ENCODE data around the gene TPM4. TPM values are rescaled to one million over a fixed set of nuclear protein-coding genes. Genes with fewer than 3 reads are reported as not detected.
"Not testable (repeated sequence)": the region's sequence is repeated elsewhere in the genome, so short reads cannot be mapped to it uniquely, and the experiment has no call there.

The TPM4 gene
- total RNA-seq, 1 experiment from 2014 or later = 76.7 TPM

GRCh38 chr19:16078759-16079707, 2.7 kb downstream of the TPM4 start:
- Histone ChIP-seq H3K27me3 (ENCODE audit: low read length) (no peaks in the 10 kb centered on the region), H4K20me1 (ENCODE audit: insufficient read depth, low read depth, low read length) (0 out of 2 replicates have a peak, but pooled peaks cover 4% of the 10 kb centered on the region), H3K9me2 (replicated peaks; ENCODE audit: insufficient read depth, low read length) (no peaks in the 10 kb centered on the region), H3K27ac (ENCODE audit: low read length) (peak overlapping the region; percentile 88), H3K36me3 (ENCODE audit: insufficient read depth, low read length) (peaks cover 20% of the 10 kb centered on the region), H3K9me3 (ENCODE audit: low read length) (no peaks in the 10 kb centered on the region), H2AFZ (ENCODE audit: low read length) (no peak overlapping the region), H3K4me3 (ENCODE audit: low read length) (peak overlapping the region; percentile 83), H3K4me2 (ENCODE audit: low read depth, low read length, poor library complexity, severe bottlenecking) (peak overlapping the region; percentile 75), H3K9ac (ENCODE audit: low read length) (peak overlapping the region; percentile 91), H3K79me2 (ENCODE audit: low read length) (peaks cover 55% of the 10 kb centered on the region), H3K4me1 (ENCODE audit: low read length) (peaks cover 27% of the 10 kb centered on the region)
- peak; percentile 90 for DNase-seq

GRCh38 chr19:16084067-16084685, 7.9 kb downstream of the TPM4 start:
- H3K9ac ChIP-seq (ENCODE audit: low read length) = no peak overlapping the region
- no peaks in the 10 kb centered on the region for H3K27me3 ChIP-seq (ENCODE audit: low read length)
- H3K4me3 ChIP-seq (ENCODE audit: low read length) = no peak overlapping the region
- H3K4me1 ChIP-seq (ENCODE audit: low read length) = peaks cover 3% of the 10 kb centered on the region
- DNase-seq = no peak
- H2AFZ ChIP-seq (ENCODE audit: low read length) = no peak overlapping the region
- no peaks in the 10 kb centered on the region for H3K9me3 ChIP-seq (ENCODE audit: low read length)
- peaks cover 39% of the 10 kb centered on the region for H3K36me3 ChIP-seq (ENCODE audit: insufficient read depth, low read length)
- H3K27ac ChIP-seq (ENCODE audit: low read length) = no peak overlapping the region
- peaks cover 36% of the 10 kb centered on the region for H3K79me2 ChIP-seq (ENCODE audit: low read length)
- no peaks in the 10 kb centered on the region for H3K9me2 ChIP-seq (replicated peaks; ENCODE audit: insufficient read depth, low read length)
- H4K20me1 ChIP-seq (ENCODE audit: insufficient read depth, low read depth, low read length) = 0 out of 2 replicates have a peak, but pooled peaks cover 7% of the 10 kb centered on the region
- H3K4me2 ChIP-seq (ENCODE audit: low read depth, low read length, poor library complexity, severe bottlenecking) = no peak overlapping the region

GRCh38 chr19:16085115-16085514, 8.8 kb downstream of the TPM4 start:
- no peak for DNase-seq
- no peak overlapping the region for H3K4me2 ChIP-seq (ENCODE audit: low read depth, low read length, poor library complexity, severe bottlenecking)
- no peaks in the 10 kb centered on the region for H3K4me1 ChIP-seq (ENCODE audit: low read length)
- H3K36me3 ChIP-seq (ENCODE audit: insufficient read depth, low read length) = peaks cover 37% of the 10 kb centered on the region
- H3K27ac ChIP-seq (ENCODE audit: low read length) = no peak overlapping the region
- H4K20me1 ChIP-seq (ENCODE audit: insufficient read depth, low read depth, low read length) = 0 out of 2 replicates have a peak, but pooled peaks cover 4% of the 10 kb centered on the region
- no peak overlapping the region for H2AFZ ChIP-seq (ENCODE audit: low read length)
- H3K4me3 ChIP-seq (ENCODE audit: low read length) = no peak overlapping the region
- H3K27me3 ChIP-seq (ENCODE audit: low read length) = no peaks in the 10 kb centered on the region
- no peak overlapping the region for H3K9ac ChIP-seq (ENCODE audit: low read length)
- no peaks in the 10 kb centered on the region for H3K9me2 ChIP-seq (replicated peaks; ENCODE audit: insufficient read depth, low read length)
- H3K9me3 ChIP-seq (ENCODE audit: low read length) = no peaks in the 10 kb centered on the region
- H3K79me2 ChIP-seq (ENCODE audit: low read length) = peaks cover 26% of the 10 kb centered on the region

GRCh38 chr19:16087404-16087803, 11.1 kb downstream of the TPM4 start:
- H3K9me3 ChIP-seq (ENCODE audit: low read length) = not testable (repeated sequence)

GRCh38 chr19:16087940-16088339, 11.6 kb downstream of the TPM4 start:
- Histone ChIP-seq H3K9me3 (ENCODE audit: low read length) (no peaks in the 10 kb centered on the region), H3K4me1 (ENCODE audit: low read length) (no peaks in the 10 kb centered on the region), H3K4me2 (ENCODE audit: low read depth, low read length, poor library complexity, severe bottlenecking) (no peak overlapping the region), H3K36me3 (ENCODE audit: insufficient read depth, low read length) (peaks cover 29% of the 10 kb centered on the region; the same call in 1 of the 2 replicates), H4K20me1 (ENCODE audit: insufficient read depth, low read depth, low read length) (0 out of 2 replicates have a peak, but pooled peaks cover 4% of the 10 kb centered on the region), H3K4me3 (ENCODE audit: low read length) (no peak overlapping the region), H3K9ac (ENCODE audit: low read length) (no peak overlapping the region), H3K79me2 (ENCODE audit: low read length) (peaks cover 8% of the 10 kb centered on the region; the same call in 1 of the 2 replicates), H3K27me3 (ENCODE audit: low read length) (no peaks in the 10 kb centered on the region), H3K27ac (ENCODE audit: low read length) (no peak overlapping the region), H2AFZ (ENCODE audit: low read length) (no peak overlapping the region), H3K9me2 (replicated peaks; ENCODE audit: insufficient read depth, low read length) (no peaks in the 10 kb centered on the region)
- no peak for DNase-seq

More at GRCh38 chr19:16087404-16087803, 11.1 kb downstream of the TPM4 start:
- not testable (repeated sequence) for DNase-seq; H2AFZ ChIP-seq (ENCODE audit: low read length); H3K4me2 ChIP-seq (ENCODE audit: low read depth, low read length, poor library complexity, severe bottlenecking); H4K20me1 ChIP-seq (ENCODE audit: insufficient read depth, low read depth, low read length); H3K27ac ChIP-seq (ENCODE audit: low read length); H3K27me3 ChIP-seq (ENCODE audit: low read length); H3K9ac ChIP-seq (ENCODE audit: low read length); H3K79me2 ChIP-seq (ENCODE audit: low read length); H3K4me3 ChIP-seq (ENCODE audit: low read length); H3K9me2 ChIP-seq (replicated peaks; ENCODE audit: insufficient read depth, low read length); H3K4me1 ChIP-seq (ENCODE audit: low read length)
- H3K36me3 ChIP-seq (ENCODE audit: insufficient read depth, low read length) = peaks cover 29% of the 10 kb centered on the region; the same call in 1 of the 2 replicates

- H3K9me3 ChIP-seq (ENCODE audit: low read length) = no peaks in the 10 kb centered on the region
- no peaks in the 10 kb centered on the region for H3K27me3 ChIP-seq (ENCODE audit: low read length)
- H4K20me1 ChIP-seq (ENCODE audit: insufficient read depth, low read depth, low read length) = 0 out of 2 replicates have a peak, but pooled peaks cover 4% of the 10 kb centered on the region
- peaks cover 28% of the 10 kb centered on the region; the same call in 1 of the 2 replicates for H3K36me3 ChIP-seq (ENCODE audit: insufficient read depth, low read length)
- no peak overlapping the region for H3K9ac ChIP-seq (ENCODE audit: low read length)
- H3K4me1 ChIP-seq (ENCODE audit: low read length) = no peaks in the 10 kb centered on the region
- peaks cover 8% of the 10 kb centered on the region; the same call in 1 of the 2 replicates for H3K79me2 ChIP-seq (ENCODE audit: low read length)
- no peak overlapping the region for H3K27ac ChIP-seq (ENCODE audit: low read length)
- H3K4me2 ChIP-seq (ENCODE audit: low read depth, low read length, poor library complexity, severe bottlenecking) = no peak overlapping the region
- H2AFZ ChIP-seq (ENCODE audit: low read length) = no peak overlapping the region
- DNase-seq = no peak
- no peak overlapping the region for H3K4me3 ChIP-seq (ENCODE audit: low read length)
- H3K9me2 ChIP-seq (replicated peaks; ENCODE audit: insufficient read depth, low read length) = no peaks in the 10 kb centered on the region
Observed at GRCh38 chr19:16088351-16089009, 12.2 kb downstream of the TPM4 start.

GRCh38 chr19:16089010-16089846, 12.9 kb downstream of the TPM4 start:
- Histone ChIP-seq H3K4me2 (ENCODE audit: low read depth, low read length, poor library complexity, severe bottlenecking) (no peak overlapping the region), H2AFZ (ENCODE audit: low read length) (no peak overlapping the region), H3K27me3 (ENCODE audit: low read length) (no peaks in the 10 kb centered on the region), H3K36me3 (ENCODE audit: insufficient read depth, low read length) (peaks cover 27% of the 10 kb centered on the region; the same call in 1 of the 2 replicates), H3K9me3 (ENCODE audit: low read length) (no peaks in the 10 kb centered on the region), H3K9ac (ENCODE audit: low read length) (no peak overlapping the region), H3K4me3 (ENCODE audit: low read length) (no peak overlapping the region), H3K79me2 (ENCODE audit: low read length) (peaks cover 6% of the 10 kb centered on the region; the same call in 1 of the 2 replicates), H3K4me1 (ENCODE audit: low read length) (no peaks in the 10 kb centered on the region), H3K27ac (ENCODE audit: low read length) (no peak overlapping the region), H3K9me2 (replicated peaks; ENCODE audit: insufficient read depth, low read length) (no peaks in the 10 kb centered on the region), H4K20me1 (ENCODE audit: insufficient read depth, low read depth, low read length) (0 out of 2 replicates have a peak, but pooled peaks cover under 1% of the 10 kb centered on the region)
- DNase-seq = no peak

Measured in Karpas-422 (cell line).